GM21717 (cell line): ENCODE data around the gene LY6G6C.
"Not testable (repeated sequence)": the region's sequence is repeated elsewhere in the genome, so short reads cannot be mapped to it uniquely, and the experiment has no call there.

Experiments used
- ATAC-seq: cut with Tn5 transposase; IDR thresholded peaks from one replicate; pipeline ENCODE4 v1.9.1; 2021; ENCODE audit warnings: mild to moderate bottlenecking, moderate library complexity; ENCODE audit not compliant: unreplicated experiment

Gene LY6G6C

GRCh38 chr6:31709157-31709556, 12.4 kb downstream of the LY6G6C start:
- not testable (repeated sequence) for ATAC-seq

- no peak for ATAC-seq
These were observed 13.3 kb downstream of the LY6G6C start for GRCh38 chr6:31708224-31708623.

- ATAC-seq = no peak
These were observed 13.8 kb downstream of the LY6G6C start for GRCh38 chr6:31707701-31708100.

- ATAC-seq = no peak
These were observed 14.9 kb downstream of the LY6G6C start, which contains the start of gene LY6G6F for GRCh38 chr6:31706599-31706998. Gene LY6G6F, plus strand, starts transcription at chr6:31706866. Its CDS starts 41 bp downstream, at chr6:31706907.

- no peak for ATAC-seq
These were observed 15.6 kb downstream of the LY6G6C start for GRCh38 chr6:31705931-31706330.

- ATAC-seq = peak; percentile 73
These were observed 18.5 kb downstream of the LY6G6C start, which contains the start of gene ABHD16A for GRCh38 chr6:31702819-31703716. Gene ABHD16A, minus strand, starts transcription at chr6:31703324. Its CDS starts 43 bp downstream, at chr6:31703281.

- ATAC-seq = no peak
These were observed 19.1 kb downstream of the LY6G6C start for GRCh38 chr6:31702405-31702818.

- no peak for ATAC-seq
These were observed 19.7 kb downstream of the LY6G6C start for GRCh38 chr6:31701666-31702404.

- no peak for ATAC-seq
These were observed 20.7 kb downstream of the LY6G6C start for GRCh38 chr6:31700740-31701401.

- no peak for ATAC-seq
These were observed 24.0 kb downstream of the LY6G6C start for GRCh38 chr6:31697555-31697954.

- no peak for ATAC-seq
These were observed 28.0 kb downstream of the LY6G6C start for GRCh38 chr6:31693535-31693934.

- ATAC-seq = no peak
These were observed 28.7 kb downstream of the LY6G6C start for GRCh38 chr6:31692886-31693285.

GRCh38 chr6:31692353-31692752, 29.2 kb downstream of the LY6G6C start:
- no peak for ATAC-seq

- ATAC-seq = no peak
These were observed 29.9 kb downstream of the LY6G6C start for GRCh38 chr6:31691564-31692108.

GRCh38 chr6:31691078-31691463, 30.5 kb downstream of the LY6G6C start:
- no peak for ATAC-seq

GRCh38 chr6:31690231-31691077, 31.1 kb downstream of the LY6G6C start:
- ATAC-seq = no peak

GRCh38 chr6:31689249-31690110, 32.1 kb downstream of the LY6G6C start:
- ATAC-seq = no peak

- ATAC-seq = no peak
These were observed 33.5 kb downstream of the LY6G6C start for GRCh38 chr6:31687860-31688693.
